Body of pancreas (tissue), 4 donors: Measurements from ENCODE around the gene HRK.

Experiments
- CTCF ChIP-seq, 7 experiments: fragments of 450-650 bp in 4 of 7; fragments of 200-600 bp in 3 of 7; sonication (generic) in 3 of 7; IDR thresholded peaks; one replicate each; pipeline ENCODE4 v1.5.1; 2016 to 2019; ENCODE audit warnings: antibody characterized with exemption in 7 of 7
- POLR2A ChIP-seq, 3 donors: fragments of 450-650 bp; IDR thresholded peaks; one replicate each; pipeline ENCODE4 v1.6.1; 2016; ENCODE audit warnings: antibody characterized with exemption in 3 of 3, mild to moderate bottlenecking in 2 of 3

GRCh38 chr12:116919706-116920485 is 38.7 kb upstream of the HRK start:
- TF ChIP-seq POLR2A (IDR thresholded peaks at IDR 0.05) = no peak
- no peak for TF ChIP-seq CTCF (IDR thresholded peaks at IDR 0.05)
